ENCODE measurements around the gene TRIM61.
"Not testable (repeated sequence)": the region's sequence is repeated elsewhere in the genome, so short reads cannot be mapped to it uniquely, and the experiment has no call there.

The TRIM61 gene

DNA sequence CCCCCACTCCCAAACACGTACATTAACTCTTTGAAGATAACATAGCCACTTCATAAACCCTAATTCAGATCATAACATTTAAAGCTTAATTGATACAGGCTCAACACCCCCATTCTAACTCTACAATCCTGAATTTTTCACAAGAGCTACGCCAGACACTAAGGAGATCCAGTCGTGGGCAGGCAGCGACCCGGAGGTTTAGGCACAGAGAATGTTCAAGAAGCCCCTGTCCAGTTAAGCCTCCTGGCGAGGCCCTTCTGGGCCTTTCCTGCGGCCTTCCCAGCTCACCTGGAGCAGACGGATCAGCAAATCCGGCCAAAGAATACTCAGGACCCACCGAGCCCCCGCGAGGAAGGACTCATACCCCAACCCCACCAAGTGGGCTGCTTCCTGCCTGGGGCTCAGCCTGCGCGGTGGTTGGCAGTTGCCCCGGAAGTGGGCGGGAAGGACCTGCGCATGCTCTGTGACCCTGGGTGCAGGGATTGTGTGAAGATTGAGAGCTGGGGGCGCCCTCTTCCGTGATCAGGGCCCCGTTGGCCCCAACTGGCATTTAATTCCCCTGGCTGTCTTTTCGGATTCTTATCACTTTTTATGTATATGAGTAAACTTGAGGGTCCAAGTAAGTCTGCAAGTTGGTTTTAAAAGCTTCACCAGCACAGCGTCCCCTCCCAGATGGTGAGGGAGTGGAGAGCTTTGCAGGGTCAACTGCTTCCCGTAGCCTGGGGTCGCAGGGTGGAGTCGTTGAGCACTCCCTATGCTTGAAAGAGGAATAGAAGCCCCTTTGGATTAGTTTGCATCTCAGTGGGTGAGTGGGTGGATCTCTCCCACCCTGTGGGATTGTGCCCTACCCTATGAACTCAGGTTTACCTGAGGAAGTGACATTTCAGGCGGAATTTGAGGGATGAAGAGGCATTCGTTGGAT, at the start of gene TRIM61:
TRIM61 (minus strand) TSS at position 415 of the 922 bp plus-strand sequence. CDS start 7,655 bp downstream, outside the sequence.
- DNase-seq (ENCODE audit: insufficient read length, low spot score) (peak; percentile 73), FAIRE-seq (peak; percentile 97)

DNA sequence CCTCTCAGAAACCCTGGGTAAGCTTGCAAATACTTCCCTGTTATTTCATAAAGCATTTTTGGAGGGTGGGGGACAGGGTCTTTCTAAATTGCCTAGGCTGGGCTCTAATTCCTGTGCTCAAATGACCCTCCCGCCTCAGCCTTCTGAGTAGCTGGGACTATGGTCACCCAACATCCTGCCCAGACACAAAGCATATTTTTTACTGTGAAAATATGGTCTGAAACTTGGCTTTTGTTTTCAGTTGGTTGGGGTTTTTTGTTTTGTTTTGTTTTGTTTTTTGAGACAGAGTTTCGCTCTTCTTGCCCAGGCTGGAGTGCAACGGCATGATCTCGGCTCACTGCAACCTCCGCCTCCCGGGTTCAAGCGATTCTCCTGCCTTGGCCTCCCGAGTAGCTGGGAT, 48.3 kb upstream of the TRIM61 start:
- DNase-seq (ENCODE audit: insufficient read length, low spot score); FAIRE-seq: not testable (repeated sequence)

DNA sequence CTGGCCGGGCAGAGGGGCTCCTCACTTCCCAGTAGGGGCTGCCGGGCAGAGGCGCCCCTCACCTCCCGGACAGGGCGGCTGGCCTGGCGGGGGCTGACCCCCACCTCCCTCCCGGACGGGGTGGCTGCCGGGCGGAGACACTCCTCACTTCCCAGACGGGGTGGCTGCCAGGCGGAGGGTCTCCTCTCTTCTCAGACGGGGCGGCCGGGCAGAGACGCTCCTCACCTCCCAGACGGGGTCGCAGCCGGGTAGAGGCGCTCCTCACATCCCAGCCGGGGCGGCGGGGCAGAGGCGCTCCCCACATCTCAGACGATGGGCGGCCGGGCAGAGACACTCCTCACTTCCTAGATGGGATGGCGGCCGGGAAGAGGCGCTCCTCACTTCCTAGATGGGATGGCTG, 42.5 kb upstream of the TRIM61 start:
- DNase-seq (ENCODE audit: insufficient read length, low spot score); FAIRE-seq: not testable (repeated sequence)

DNA sequence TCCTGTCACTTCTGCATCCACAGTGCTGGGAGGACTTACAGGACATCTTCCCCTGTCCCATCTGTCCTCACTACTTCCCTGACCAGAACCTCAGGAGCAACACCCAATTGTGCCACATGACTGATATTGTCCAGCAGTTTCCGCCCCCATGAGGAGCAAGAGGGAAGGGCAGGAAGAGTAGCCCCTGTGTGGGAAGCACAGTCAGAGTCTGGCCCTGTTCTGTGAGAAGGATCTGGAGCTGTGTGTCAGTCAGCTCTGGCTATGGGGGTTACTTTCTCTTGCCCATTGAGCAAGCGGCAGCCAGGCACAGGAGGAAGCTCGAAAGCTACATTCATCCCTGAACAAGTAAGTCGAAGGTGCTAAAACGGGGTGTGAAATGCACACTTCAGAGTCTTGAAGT, 39.5 kb upstream of the TRIM61 start:
- no peak for FAIRE-seq

DNA sequence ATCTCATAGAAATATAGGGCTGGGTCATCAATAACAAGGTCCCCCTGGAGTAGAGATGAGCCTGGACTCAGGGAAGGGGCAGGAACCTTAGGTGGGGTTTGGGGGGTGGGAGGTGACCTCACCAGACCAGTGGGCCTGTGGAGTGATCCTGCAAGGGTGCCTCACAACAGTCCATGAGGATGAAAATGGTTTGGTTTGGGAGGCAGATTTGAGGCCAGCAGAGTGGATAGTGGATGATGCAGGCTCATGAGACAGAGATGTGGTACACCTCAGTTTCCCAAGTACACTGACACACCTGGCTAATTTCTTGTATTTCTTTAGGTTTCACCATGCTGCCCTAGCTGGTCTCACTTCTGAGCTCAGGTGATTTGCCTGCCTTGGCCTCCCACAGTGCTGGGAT, 36.2 kb upstream of the TRIM61 start:
- FAIRE-seq = no peak
- DNase-seq (ENCODE audit: insufficient read length, low spot score) = no peak

More for the DNA sequence above, 39.5 kb upstream of the TRIM61 start:
- no peak for DNase-seq (ENCODE audit: insufficient read length, low spot score)

DNA sequence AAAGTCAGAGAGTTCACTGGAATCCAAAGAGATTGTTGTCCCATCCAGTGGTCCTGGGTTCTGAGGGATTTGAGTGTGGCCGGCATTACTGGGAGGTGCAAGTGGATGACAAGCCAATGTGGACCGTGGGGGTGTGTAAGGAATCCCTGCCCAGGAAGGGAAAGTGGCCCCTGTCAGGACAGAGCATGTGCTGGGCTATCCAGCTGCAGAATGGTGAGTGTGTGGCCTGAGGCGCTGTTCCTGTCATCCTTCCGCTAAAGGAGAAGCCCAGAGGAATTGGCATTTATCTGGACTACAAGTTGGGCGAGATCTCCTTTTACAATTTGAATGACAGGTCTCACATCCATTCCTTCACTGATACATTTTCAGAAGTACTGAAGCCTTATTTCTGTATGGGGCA, 33.9 kb upstream of the TRIM61 start:
- DNase-seq (ENCODE audit: insufficient read length, low spot score) = no peak
- FAIRE-seq = no peak

DNA sequence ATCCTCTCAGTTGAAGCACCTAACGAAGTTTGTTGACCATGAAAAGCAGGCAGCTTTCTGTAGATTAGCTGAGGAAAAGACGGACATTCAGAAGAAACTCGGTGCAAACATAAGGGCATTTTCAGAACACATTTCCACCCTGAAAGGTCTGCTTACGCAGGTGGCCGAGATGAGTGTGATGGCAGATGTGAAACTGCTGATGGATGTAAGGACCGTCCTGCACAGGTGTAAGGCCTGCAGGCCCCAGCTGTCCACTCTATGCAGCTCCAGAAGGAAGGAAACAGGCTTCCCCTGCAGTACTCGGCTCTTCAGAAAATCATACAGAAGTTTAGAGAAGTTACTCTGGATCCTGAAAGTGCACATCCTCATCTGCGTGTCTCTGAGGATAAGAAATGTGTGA, 33.5 kb upstream of the TRIM61 start:
- FAIRE-seq (no peak), DNase-seq (ENCODE audit: insufficient read length, low spot score) (no peak)

DNA sequence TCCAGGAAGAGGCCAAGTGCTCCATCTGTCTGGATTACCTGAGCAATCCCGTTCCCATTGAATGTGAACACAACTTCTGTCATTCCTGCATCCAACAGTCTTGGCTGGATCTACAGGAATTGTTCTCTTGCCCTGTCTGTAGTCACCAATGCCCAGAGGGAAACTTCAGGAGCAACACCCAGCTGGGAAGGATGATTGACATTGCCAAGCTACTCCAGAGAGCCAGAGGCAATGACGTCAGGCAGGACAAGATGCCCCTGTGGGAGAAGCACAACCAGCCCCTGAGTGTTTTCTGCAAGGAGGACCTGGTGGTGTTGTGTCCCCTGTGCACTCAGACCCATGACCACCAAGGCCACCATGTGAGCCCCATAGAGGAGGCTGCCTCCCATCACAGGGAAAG, 33.0 kb upstream of the TRIM61 start:
- FAIRE-seq = no peak
- no peak for DNase-seq (ENCODE audit: insufficient read length, low spot score)

DNA sequence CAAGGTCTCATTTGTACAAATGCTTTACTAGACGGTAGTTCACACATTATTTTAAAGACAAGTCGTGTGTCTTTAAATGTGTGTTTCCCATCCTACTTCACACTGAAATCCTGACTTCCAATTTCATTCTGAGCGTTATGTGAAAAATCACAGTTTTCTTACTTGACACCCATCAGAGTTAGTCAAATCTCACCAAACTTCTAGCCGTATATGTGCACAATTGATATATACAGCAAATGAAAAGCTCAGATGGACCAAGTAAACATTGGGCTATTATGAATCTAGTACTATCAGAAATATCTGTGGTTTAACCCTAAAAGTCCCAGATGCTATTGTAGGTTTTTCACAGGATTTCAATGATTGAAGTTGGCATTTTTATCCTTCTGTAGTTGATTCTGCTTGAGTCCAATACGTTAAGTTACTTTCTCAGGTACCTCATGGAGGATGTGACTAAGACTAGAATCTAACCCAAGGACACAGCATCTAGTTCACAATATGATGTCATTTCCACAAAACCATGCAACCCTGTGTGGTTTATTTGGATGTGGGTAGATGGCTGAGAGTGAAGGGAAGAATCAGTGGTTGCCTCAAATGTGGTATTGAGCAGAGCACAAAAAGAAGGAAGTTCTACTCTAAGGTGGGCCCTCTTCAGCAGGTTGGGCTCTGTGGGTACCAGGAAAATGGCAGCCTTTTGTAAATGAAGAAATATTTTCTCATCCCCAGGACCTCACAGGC, 32.2 kb upstream of the TRIM61 start:
- FAIRE-seq (no peak), DNase-seq (ENCODE audit: insufficient read length, low spot score) (no peak)

DNA sequence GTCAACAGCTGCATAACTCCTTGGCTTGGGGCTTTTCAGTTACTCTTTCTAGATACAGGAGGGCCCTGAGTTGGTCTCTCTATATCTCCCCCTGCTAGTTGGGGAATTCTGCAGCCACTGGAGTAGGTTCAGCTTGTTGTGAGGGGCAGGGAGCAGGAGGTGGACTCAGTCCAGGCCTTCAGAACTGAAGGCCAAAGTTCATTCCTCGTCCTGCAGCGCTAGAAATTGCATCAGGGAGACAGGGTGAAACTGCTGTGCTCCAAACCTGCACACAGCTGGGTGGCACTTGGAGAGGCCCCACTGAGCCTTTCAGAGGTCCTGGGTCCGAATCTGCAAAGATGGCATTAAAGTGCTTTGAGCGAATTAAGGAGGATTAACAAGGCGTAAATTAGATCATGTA, 29.4 kb upstream of the TRIM61 start:
- FAIRE-seq (no peak), DNase-seq (ENCODE audit: insufficient read length, low spot score) (no peak)

DNA sequence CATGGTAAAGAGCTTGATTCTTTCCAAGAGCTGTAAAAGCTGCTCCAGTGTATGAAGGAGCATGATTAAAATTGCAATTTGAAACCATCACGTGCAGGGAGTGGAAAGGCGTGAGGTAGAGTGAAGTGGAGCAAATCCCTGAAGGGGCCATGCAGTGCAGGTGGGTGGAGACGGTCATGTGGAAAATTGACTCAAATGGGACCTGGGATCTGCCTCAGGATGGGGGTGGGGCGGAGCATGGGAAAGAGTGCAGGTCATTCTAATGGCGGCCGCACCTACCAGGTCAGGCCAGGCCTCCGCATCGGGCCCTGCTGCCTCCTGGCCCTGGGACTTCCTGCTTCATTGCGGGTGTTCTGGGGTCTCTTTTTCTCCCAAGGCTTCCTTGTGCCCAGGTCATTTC, 29.0 kb upstream of the TRIM61 start:
- DNase-seq (ENCODE audit: insufficient read length, low spot score) (no peak), FAIRE-seq (no peak)

DNA sequence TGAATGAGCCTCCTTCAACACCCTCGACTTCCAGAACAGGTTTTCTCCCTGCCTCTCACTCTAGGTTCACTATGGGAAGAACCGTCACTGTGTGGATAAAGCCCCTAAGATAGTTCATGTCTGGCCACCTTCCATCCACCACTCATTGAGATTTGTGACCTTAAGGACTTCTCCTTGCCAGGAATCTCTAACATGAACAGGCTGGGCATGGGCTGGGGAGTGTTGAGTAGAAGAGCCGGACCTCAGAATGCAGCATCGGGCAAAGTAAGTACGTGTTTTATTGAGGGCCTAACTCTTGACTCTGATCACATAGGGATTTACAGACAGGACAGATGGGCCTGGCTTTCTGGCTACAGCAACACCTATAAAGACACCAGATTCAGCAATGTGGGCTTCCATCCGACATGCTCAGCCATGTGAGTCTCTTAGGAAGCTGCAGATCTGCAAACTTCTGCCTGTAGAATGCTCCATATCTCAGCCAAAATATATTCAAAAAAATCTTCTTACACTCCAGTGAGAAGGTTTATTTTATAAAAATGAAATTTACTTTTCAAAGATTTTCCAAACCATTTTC, 28.0 kb upstream of the TRIM61 start:
- FAIRE-seq = no peak
- DNase-seq (ENCODE audit: insufficient read length, low spot score) = no peak

DNA sequence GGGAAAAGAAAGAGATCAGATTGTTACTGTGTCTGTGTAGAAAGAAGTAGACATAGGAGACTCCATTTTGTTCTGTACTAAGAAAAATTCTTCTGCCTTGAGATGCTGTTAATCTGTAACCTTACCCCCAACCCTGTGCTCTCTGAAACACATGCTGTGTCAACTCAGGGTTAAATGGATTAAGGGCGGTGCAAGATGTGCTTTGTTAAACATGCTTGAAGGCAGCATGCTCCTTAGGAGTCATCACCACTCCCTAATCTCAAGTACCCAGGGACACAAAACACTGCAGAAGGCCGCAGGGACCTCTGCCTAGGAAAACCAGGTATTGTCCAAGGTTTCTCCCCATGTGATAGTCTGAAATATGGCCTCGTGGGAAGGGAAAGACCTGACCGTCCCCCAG, 24.5 kb upstream of the TRIM61 start:
- not testable (repeated sequence) for DNase-seq (ENCODE audit: insufficient read length, low spot score); FAIRE-seq

DNA sequence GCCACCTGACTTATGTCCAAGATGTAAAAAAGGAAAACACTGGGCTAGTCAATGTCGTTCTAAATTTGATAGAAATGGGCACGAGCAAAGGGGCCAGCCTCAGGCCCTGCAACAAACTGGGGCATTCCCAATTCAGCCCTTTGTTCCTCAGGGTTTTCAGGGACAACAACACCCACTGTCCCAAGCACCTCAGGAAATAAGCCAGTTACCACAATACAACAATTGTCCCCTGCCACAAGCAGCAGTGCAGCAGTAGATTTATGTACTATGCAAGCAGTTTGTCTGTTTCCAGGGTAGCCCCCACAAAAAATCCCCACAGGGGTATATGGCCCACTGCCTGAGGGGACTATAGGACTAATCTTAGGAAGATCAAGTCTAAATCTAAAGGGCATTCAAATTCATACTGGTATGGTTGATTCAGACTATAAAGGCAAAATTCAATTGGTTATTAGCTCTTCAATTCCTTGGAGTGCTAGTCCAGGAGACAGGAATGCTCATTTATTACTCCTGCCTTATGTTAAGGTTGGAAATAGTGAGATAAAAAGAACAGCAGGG, 21.1 kb upstream of the TRIM61 start:
- FAIRE-seq; DNase-seq (ENCODE audit: insufficient read length, low spot score): not testable (repeated sequence)

DNA sequence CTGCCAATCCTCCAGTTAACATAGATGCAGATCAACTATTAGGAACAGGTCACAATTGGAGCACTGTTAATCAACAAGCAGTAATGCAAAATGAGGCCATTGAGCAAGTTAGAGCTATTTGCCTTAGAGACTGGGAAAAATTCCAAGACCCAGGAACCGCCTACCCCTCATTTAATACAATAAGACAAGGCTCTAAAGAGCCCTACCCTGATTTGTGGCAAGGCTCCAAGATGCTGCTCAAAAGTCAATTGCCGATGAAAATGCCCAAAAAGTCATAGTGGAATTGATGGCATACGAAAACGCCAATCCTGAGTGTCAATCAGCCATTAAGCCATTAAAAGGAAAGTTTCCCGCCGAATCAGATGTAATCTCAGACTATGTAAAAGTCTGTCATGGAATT, 20.5 kb upstream of the TRIM61 start:
- DNase-seq (ENCODE audit: insufficient read length, low spot score) (no peak), FAIRE-seq (no peak)

DNA sequence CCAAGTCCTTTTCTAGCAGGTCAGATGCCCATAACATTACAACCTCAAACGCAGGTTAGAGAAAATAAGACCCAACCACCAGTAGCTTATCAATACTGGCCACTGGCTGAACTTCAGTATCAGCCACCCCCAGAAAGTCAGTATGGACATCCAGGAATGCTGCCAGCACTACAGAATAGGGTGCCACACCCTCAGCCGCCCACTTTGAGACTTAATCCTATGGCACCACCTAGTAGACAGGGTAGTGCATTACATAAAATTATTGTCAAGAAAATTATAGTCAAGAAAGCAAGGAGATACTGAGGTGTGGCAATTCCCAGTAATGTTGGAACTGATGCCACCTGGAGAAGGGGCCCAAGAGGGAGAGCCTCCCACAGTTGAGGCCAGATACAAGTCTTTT, 19.9 kb upstream of the TRIM61 start:
- DNase-seq (ENCODE audit: insufficient read length, low spot score) (no peak), FAIRE-seq (no peak)

DNA sequence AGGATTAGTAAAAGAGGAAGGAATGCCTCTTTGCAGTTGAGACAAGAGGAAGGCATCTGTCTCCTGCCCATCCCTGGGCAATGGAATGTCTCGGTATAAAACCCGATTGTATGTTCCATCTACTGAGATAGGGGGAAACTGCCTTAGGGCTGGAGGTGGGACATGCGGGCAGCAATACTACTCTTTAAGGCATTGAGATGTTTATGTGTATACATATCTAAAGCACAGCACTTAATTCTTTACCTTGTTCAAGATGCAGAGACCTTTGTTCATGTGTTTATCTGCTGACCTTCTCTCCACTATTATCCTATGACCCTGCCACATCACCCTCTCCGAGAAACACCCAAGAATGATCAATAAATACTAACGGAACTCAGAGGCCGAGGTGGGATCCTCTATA, 18.7 kb upstream of the TRIM61 start:
- not testable (repeated sequence) for FAIRE-seq

DNA sequence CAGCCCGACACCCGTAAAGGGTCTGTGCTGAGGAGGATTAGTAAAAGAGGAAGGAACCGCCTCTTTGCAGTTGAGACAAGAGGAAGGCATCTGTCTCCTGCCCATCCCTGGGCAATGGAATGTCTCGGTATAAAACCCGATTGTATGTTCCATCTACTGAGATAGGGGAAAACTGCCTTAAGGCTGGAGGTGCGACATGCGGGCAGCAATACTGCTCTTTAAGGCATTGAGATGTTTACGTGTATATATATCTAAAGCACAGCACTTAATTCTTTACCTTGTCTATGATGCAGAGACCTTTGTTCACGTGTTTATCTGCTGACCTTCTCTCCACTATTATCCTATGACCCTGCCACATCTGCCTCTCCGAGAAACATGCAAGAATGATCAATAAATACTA, 13.3 kb upstream of the TRIM61 start:
- not testable (repeated sequence) for DNase-seq (ENCODE audit: insufficient read length, low spot score); FAIRE-seq

More for the DNA sequence above, 18.7 kb upstream of the TRIM61 start:
- not testable (repeated sequence) for DNase-seq (ENCODE audit: insufficient read length, low spot score)

DNA sequence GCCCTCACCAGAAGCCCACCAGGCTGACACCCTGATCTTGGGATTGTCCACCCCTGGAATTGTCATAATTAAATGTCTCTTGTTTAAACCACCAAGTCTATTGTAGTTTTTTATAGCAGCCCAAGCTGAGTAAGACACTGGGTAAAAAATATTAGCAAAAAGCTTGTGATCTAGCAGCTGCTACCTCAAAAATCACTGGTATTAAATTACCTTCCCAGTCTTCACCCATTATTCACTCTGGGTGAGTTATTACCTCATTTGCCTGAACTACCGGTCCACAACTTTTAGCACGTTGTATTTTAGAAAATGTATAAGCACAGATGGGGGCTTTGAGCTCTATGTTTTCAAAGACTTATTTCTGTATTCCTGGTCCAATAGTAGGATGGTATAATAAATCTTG, 12.0 kb upstream of the TRIM61 start:
- no peak for FAIRE-seq
- no peak for DNase-seq (ENCODE audit: insufficient read length, low spot score)

DNA sequence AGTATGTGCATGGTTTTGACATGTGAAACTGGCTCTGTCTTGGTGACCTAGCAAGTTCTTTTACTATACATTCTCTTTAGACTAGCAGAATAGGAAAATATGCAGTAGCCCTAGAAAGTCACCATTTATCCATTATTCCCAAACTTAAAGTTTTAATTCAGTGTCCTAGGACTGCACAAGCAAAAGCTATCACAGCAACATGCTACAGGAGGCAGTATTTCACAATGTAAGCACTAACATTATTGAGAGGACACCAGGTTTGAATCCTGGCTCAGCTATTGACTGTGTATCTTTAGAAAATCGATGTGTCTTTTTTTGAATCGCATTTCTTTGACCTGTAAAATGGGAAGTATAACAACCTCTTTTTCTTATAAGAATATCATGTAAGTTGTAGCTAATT, 5.5 kb downstream of the TRIM61 start:
- FAIRE-seq; DNase-seq (ENCODE audit: insufficient read length, low spot score): not testable (repeated sequence)

DNA sequence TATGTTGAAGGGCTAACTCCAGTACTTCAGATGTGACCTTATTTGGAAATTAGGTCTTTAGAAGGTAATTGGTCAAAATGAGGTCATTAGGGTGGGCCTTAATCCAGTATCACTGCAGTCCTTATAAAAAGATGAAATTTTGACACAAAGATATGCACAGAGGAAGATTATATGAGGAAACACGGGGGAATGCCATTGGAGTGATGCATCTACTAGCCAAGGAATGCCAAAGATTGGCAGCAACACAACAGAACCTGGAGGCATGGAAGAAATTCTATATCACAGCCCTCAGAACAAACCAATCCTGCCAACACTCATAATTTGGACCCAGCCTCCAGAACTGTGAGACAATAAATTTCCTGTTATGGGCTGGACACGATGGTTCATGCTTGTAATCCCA, 17.6 kb downstream of the TRIM61 start:
- DNase-seq (ENCODE audit: insufficient read length, low spot score) (no peak), FAIRE-seq (peak; percentile 51)
